Measurements from ENCODE around the gene ARL17B.
"Not testable (repeated sequence)": the region's sequence is repeated elsewhere in the genome, so short reads cannot be mapped to it uniquely, and the experiment has no call there.

DNA sequence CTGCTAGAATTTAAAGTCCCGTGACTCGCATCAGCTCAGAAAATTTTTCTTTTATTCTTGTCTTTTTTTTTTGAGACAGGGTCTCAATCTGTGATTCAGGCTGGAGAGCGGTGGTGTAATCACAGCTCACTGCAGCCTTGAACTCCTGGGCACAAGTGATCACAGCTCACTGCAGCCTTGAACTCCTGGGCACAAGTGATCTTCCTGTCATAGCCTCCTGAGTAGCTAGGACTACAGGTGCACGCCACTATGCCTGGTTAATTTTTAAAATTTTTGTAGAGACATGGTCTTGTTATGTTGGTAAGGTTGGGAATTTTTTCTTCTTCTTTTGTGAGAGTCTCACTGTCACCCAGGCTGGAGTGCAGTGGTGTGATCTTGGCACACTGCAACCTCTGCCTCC lies 80.2 kb downstream of the ARL17B start:
- not testable (repeated sequence) for TF ChIP-seq CTCF (IDR thresholded peaks at IDR 0.05 in 2 of 3, conservative IDR thresholded peaks at IDR 0.05 in 1 of 3; ENCODE audit: borderline replicate concordance in 1 of 3, insufficient read depth in 1 of 3, low read depth in 2 of 3, low read length in 2 of 3); SP1 (IDR thresholded peaks at IDR 0.05; ENCODE audit: low read depth); RAD21 (IDR thresholded peaks at IDR 0.05; ENCODE audit: low read depth); ZNF274 (IDR thresholded peaks at IDR 0.05; ENCODE audit: low read depth, low read length); EZH2 (IDR thresholded peaks at IDR 0.05); POLR2A (IDR thresholded peaks at IDR 0.05; ENCODE audit: borderline replicate concordance, extremely low read depth, insufficient read depth, insufficient read length); ATF3 (IDR thresholded peaks at IDR 0.05)
- TF ChIP-seq, protein P1, sequence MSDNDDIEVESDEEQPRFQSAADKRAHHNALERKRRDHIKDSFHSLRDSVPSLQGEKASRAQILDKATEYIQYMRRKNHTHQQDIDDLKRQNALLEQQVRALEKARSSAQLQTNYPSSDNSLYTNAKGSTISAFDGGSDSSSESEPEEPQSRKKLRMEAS (IDR thresholded peaks at IDR 0.05), result not testable (repeated sequence)
